HG02840 (cell line): Measurements from ENCODE around the gene NOL6.
"Not testable (repeated sequence)": the region's sequence is repeated elsewhere in the genome, so short reads cannot be mapped to it uniquely, and the experiment has no call there.

Experiments used
- ATAC-seq: cut with Tn5 transposase; IDR thresholded peaks from one replicate; pipeline ENCODE4 v1.9.1; 2021; ENCODE audit warnings: mild to moderate bottlenecking, moderate library complexity, moderate number of reproducible peaks; ENCODE audit not compliant: unreplicated experiment, low FRiP score

Gene NOL6, protein sequence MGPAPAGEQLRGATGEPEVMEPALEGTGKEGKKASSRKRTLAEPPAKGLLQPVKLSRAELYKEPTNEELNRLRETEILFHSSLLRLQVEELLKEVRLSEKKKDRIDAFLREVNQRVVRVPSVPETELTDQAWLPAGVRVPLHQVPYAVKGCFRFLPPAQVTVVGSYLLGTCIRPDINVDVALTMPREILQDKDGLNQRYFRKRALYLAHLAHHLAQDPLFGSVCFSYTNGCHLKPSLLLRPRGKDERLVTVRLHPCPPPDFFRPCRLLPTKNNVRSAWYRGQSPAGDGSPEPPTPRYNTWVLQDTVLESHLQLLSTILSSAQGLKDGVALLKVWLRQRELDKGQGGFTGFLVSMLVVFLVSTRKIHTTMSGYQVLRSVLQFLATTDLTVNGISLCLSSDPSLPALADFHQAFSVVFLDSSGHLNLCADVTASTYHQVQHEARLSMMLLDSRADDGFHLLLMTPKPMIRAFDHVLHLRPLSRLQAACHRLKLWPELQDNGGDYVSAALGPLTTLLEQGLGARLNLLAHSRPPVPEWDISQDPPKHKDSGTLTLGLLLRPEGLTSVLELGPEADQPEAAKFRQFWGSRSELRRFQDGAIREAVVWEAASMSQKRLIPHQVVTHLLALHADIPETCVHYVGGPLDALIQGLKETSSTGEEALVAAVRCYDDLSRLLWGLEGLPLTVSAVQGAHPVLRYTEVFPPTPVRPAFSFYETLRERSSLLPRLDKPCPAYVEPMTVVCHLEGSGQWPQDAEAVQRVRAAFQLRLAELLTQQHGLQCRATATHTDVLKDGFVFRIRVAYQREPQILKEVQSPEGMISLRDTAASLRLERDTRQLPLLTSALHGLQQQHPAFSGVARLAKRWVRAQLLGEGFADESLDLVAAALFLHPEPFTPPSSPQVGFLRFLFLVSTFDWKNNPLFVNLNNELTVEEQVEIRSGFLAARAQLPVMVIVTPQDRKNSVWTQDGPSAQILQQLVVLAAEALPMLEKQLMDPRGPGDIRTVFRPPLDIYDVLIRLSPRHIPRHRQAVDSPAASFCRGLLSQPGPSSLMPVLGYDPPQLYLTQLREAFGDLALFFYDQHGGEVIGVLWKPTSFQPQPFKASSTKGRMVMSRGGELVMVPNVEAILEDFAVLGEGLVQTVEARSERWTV

DNA sequence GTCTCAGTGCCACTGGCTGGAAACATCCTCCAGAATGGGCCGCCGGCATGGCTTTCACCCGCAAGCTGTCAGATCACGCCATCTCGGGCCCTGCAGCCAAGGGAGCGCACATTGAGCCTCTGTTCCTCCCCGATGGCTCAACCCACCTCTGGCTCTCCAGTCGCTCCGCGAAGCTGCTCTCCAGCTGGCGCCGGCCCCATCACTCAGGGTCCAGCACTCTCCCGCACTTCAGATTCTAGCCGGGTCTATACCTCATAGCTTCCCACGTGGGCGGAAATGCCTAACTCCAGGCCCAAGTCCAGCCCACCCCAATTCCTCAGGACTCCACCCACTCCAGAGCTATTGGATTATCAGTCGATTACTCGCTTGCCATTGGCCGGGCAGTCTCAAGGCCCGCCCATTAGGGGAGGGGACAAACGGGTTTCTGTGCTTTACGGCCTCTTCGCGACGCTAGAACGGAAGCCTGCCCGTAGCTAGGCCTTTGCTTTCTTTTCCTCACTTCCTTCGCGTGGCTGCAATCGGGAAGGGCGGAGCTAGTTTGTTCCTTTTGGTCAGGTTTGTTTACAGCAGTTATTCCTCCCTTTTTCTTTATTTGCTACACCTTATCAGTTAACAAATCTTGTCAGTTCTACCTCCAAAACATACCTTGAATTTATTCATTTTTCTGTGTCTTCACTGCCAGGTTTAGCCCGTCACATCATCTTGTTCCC, at the start of gene NOL6:
TSS of gene NOL6 (minus strand) at position 282 of the 710 bp plus-strand sequence. CDS start at position 200, 82 bp downstream.
- ATAC-seq = peak; percentile 98

DNA sequence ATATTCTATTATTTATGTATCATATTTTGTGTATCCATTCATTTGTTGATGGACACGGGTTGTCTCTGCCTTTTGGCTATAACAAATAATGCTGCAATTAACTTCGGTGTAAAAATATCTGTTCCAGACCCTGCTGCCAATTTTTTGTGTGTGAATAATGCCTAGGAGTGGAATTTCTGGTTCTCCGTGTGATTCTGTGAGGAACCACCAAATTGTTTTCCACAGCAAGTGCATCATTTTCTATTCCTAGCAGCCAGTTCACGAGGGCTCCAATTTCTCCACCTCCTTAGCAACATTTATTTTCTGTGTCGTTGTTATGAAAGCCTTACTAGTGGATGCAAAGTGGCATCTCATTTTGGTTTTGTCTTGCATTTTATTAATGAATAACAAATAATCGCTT, 48.1 kb upstream of the NOL6 start:
- not testable (repeated sequence) for ATAC-seq

DNA sequence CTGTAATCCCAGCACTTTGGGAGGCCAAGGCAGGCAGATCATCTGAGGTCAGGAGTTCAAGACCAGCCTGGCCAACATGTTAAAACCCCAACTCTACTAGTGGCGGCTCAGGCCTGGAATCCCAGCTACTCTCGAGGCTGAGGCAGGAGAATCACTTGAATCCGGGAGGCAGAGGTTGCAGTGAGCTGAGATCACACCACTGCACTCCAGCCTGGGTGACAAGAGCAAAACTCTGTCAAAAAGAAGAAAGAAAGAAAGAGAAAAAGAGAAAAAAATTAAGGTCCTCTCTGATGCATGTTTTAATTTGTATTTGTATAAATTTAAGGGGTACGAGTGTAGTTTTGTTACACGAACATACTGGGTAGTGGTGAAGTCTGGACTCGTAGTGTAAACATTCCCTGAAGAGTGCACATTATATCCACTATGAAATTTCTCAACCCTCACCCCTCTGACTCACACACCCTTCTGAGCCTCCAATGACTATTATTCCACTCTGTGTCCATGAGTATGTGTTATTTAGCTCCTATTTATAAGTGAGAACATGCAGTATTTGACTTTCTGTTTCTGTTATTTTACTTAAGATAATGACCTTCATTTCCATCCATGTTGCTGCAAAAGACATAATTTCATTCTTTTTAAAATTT, 44.3 kb upstream of the NOL6 start:
- ATAC-seq = not testable (repeated sequence)

DNA sequence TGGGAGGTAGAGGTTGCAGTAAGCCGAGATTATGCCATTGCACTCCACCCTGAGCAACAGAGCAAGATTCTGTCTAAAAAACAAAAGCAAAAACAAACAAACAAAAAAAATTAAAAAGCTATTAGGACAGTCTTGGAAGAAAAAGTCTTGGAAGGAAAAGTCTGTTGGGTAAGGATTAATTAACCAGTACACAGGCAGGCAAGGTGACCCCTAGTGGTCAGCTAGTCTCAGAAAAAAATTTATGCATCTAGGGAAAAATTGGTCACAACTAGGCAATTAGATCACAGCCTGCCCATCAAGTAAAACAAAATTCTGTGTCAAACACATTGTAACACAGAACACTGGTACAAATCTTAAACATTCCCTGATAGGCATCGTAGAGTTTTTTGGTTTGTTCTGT, 43.6 kb upstream of the NOL6 start:
- no peak for ATAC-seq

DNA sequence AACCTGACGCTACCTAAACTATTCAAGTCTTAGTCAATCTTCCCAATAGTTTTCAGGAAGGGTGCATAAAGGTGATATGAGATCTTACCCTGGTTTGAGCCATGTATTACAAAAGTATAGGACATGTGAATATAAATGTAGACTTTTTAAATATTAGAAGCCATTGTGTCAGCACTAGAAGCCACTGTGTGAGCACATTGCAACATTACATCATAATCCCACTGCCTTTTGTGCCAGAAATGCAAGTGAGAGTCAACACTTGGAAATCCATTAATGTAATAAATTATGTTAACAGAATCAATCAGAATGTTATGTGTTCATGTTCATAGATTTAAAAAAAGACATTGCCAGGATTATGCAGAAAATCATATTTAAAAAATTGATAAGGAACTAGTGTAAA, 42.7 kb upstream of the NOL6 start:
- not testable (repeated sequence) for ATAC-seq

DNA sequence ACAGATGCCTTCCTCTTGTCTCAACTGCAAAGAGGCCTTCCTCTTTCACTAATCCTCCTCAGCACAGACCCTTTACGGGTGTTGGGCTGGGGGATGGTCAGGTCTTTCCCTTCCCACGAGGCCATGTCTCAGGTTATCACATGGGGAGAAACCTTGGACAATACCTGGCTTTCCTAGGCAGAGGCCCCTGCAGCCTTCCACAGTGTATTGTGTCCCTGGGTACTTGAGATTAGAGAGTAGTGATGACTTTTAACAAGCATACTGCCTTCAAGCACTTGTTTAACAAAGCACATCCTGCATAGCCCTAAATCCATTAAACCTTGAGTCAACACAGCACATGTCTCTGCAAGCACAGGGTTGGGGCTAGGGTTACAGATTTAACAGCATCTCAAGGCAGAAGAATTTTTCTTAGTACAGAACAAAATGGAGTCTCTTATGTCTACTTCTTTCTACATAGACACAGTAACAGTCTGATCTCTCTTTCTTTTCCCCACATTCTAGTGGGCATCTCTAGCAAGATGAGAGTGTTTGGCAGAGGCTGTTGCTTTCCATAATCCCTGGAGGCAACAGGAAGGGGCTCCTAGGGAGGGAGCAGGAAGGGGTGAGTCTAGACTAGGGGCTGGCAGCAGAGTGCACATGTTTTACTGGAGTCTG, 41.7 kb upstream of the NOL6 start:
- ATAC-seq = not testable (repeated sequence)

DNA sequence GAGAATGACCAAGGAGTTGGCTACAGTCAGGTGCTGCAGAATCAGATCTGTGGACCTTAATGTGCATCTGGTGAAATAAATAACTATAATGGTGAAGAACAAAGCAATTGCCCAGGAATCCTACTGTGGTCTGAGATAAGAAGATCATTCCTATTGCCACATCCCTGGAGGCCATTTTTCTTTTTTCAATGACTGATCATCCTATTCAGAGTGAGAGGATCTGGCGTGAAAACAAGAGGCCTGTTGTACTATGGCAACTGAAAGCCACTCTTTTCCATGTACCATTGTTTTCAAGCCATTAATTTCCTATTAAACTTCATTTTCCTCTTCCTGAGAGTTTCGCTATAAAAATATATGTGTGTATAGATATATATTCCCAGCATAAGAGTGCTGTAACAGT, 38.8 kb upstream of the NOL6 start:
- ATAC-seq = not testable (repeated sequence)

DNA sequence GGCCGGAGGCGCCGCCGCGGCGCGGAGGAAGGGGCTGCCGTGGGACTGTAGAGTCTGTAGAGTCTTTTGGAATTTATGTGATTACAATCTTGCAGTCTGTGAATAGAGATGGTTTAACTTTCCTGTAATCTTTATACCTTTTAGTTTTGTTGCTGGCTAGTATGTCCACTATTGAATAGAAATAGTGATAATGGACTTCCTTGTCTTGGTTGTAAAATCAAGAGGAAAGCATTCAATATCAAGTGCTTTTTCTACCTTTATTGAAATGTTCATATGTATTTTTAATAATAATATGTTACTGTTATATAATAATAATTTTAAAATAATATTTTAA, 37.4 kb upstream of the NOL6 start:
- not testable (repeated sequence) for ATAC-seq

DNA sequence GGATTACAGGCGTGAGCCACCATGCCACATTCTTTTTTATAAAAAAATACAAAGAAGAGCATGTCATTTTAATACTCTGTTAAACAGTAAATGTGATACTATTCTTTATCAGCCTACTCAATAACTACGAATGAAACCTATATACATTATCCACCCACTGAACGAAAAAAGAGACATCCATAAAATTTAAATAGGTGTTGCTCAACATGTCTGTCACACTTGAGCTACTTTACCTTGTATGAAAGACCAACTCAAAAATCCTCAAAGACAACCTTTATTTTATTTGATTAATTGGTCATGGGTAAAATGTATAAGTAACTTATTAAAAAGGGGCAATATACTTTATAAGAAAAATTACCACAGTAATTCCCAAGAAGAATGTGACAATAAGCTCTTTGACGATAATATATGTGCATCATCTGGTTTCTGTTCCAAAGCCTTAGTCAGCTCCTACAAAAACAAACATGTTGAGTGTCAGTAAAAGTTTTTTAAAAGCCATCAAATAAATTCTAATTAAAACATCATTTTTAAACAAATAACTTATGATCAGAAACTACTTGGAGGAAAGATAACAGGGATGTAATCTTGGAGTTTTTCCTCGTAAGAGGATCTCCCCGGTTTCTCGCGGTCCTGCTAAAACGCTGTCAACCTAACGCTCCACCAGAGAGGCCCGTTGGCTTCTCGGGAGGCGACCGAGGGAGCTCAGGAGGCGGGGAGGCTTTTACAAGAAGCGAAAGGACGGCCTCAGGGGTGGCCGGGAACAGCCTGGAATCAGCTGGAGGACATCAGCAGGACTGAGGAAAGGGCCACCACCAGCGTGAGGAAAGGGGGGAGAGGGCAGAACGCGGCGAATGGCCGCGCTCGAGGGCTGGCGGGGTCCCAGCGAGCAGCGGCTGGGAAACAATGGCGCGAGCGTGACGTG, 36.8 kb upstream of the NOL6 start:
- ATAC-seq = no peak

DNA sequence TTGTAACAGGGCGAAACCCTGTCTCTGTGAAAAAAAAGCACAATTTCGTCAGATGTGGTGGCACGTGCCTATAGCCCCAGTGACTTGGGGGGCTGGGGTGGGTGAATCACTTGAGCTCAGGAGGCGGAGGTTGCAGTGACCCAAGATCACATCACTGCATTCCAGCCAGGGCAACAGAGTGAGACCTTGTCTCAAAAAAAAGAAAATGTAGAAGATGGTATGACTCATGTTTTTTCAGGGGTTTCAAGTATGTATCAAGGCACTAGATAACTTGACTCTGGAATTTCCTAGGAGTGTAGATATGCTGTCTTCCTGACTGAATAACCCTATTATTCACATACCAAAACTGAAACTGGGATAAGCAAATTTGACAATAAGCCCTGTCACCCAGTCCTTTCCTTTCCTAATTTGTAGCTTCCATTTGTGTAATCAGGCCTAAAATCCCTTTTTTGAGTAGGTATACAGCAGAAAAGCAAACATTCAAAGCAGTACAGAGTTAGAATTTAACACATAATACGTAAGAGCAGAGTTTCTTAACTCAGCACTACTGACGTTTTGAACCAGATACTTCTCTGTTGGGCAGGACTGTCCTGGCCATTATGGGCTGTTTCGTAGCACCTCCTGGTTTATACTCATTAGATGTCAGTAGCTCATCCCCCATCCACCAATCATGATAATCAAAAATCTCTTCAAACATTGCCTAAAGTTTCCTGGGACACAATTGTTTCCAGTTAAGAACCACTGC, 33.1 kb upstream of the NOL6 start:
- no peak for ATAC-seq

DNA sequence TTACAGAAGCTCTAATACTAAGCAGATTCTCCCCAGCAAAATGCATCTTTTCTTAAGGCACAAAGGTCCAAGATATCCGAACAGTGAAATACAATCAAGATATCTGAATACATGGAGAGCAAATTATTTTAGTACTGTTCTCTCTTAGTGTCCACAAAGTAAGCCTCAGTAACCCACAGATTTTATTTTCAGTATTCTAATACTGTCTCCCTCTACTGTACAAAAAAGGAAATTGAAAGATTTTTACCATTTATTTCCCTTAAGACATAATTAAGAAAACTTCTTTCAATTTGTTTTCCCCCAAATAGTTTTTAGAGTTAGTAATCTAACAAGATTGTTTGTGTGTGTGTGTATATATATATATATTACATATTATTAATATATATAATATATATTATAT, 24.7 kb upstream of the NOL6 start:
- no peak for ATAC-seq

DNA sequence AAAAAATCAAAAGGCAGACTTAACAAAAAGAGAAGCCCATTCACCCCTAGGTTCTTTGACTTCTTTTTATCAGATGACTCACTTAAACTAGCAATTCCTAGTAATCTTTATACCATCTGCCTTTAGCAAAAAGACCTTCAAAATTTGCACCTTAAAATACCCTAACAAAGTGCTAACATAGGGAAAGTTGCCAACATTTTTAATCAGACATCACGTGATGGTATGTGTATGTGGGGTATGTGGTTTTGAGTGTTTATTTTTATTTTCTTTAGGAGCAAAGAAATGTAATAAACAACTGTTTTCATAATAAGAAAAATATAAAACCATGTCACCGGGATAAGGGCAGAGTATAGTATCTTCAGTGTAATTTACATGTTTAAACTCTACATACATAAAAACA, 20.1 kb upstream of the NOL6 start:
- not testable (repeated sequence) for ATAC-seq

DNA sequence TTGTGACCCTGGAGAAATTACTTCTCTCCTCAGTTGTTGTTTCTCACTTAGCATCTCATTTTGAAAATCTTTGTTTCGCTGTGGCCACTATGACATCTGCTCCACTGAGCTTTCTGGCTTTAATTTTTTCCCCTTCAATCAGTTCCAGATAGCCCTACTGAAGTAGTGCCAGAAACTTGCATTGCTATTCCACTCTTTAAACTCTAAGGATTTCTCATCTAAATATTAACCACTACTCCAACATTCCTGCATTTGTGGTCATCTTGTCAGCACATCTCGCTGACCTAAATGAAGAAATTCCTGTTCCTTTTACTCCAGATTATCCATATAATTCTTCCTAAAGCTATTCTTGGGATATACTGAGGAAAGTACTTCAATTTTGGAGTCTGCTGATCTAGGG, 15.3 kb upstream of the NOL6 start:
- ATAC-seq = no peak

DNA sequence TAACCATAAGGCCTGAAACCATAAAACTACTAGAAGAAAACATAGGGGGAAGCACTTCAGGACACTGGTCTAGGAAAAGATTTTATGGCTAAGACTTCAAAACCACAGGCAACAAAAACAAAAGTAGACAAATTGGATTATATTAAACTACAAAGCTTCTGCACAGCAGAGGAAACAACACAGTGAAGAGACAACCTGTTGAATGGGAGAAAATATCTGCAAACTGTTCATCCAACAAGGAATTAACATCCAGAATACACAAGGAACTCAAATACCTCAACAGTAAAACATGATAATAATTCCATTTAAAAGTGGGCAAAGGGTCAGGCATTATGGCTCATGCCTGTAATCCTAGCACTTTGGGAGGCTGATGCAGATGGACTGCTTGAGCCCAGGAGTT, 11.6 kb upstream of the NOL6 start:
- ATAC-seq = not testable (repeated sequence)

DNA sequence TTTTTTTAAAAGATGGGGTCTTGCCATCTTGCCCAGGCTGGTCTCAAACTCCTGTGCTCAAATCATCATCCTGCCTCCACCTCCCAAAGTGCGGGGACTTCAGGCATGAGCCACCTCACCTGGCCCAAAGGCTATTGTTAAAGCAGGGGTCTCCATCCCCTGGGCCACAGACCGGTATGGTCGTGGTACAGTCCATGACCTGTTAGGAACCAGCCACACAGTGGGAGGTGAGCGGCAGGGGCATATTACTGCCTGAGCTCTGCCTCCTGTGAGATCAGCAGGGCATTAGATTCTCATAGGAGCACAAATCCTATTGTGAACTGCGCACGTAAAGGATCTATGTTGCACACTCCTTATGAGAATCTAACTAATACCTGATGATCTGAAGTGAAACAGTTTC, 7.3 kb upstream of the NOL6 start:
- no peak for ATAC-seq

DNA sequence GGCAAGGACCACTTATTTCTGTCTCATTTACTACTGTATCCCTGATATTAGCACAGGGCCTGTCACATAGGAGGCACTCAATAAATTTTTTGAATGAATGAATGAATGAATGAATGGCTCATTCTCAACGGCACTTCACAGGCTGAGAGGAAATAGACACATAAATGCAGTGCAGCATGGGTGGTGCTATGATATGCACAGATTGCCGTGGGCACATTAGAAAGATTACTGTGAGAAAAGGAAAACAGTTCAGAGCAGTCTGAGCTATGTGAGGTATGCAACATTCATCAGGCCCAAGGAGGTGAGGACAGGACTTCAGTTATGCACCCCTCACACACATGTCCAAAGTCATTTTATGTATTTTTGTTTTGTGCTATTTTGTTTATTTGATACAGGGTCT, 6.4 kb upstream of the NOL6 start:
- no peak for ATAC-seq

DNA sequence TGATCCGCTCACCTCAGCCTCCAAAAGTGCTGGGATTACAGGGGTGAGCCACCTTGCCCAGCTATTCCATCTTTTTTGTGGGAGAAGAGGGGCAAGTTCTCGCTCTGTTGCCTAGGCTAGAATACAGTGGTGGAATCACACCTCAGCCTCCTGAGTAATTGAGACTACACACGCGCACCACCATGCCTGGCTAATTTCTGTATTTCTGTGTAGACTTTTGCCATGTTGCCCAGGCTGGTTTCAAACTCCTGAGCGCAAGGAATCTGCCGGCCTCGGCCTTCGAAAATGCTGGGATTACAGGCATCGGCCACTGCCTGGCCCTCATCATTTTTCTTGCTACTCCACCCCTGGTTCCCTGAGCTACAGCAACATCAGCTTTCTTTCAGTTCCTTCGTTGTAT, 2.8 kb upstream of the NOL6 start:
- ATAC-seq = no peak

DNA sequence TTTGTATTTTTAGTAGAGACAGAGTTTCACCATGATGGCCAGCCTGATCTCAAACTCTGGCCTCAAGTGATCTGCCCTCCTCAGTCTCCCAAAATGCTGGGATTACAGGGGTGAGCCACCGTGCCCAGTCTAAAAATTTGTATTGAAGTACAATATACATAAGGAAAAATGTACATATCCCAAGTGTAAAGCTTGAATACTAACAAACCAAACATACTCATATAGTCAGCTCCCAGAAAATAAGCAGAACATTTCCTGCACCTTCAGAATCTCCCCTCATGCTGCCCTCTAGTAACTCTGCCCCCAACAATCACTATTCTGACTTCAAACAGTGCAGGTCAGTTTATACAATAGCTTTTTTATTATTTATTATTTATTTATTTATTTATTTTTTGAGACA, 1.6 kb upstream of the NOL6 start:
- ATAC-seq = no peak
